BLaER1 treated with 17β-estradiol and CSF1 and Interleukin-3, amounts not matched to agents 10 nM and 100 nM (cell line): ENCODE measurements around the gene ASPDH.

Experiments used
- H3K27ac ChIP-seq, 11 experiments: shearing (Covaris generic); formaldehyde crosslinking; 2 replicates each; pipeline ENCODE4 v1.8.1; 2022
- H3K27me3 ChIP-seq, 11 experiments: shearing (Covaris generic); formaldehyde crosslinking; 2 replicates each; pipeline ENCODE4 v1.8.1; 2022
- H3K36me3 ChIP-seq, 11 experiments: shearing (Covaris generic); formaldehyde crosslinking; 2 replicates each; pipeline ENCODE4 v1.8.1; 2022
- H3K4me1 ChIP-seq, 10 experiments: shearing (Covaris generic); formaldehyde crosslinking; 2 replicates each; pipeline ENCODE4 v1.8.1; 2022
- H3K4me2 ChIP-seq, 11 experiments: shearing (Covaris generic); formaldehyde crosslinking; 2 replicates each; pipeline ENCODE4 v1.8.1; 2022
- H3K4me3 ChIP-seq, 10 experiments: shearing (Covaris generic); formaldehyde crosslinking; 2 replicates each; pipeline ENCODE4 v1.8.1; 2022
- H3K9ac ChIP-seq, 11 experiments: shearing (Covaris generic); formaldehyde crosslinking; 2 replicates each; pipeline ENCODE4 v1.8.1; 2022
- H3K9me3 ChIP-seq, 11 experiments: shearing (Covaris generic); formaldehyde crosslinking; replicated peaks in 1 of 11; 2 replicates each; pipeline ENCODE4 v1.8.1; 2022
- H4K20me1 ChIP-seq, 11 experiments: shearing (Covaris generic); formaldehyde crosslinking; 2 replicates each; pipeline ENCODE4 v1.8.1; 2022
- Cebpa-rat ChIP-seq, 11 experiments: shearing (Covaris generic); IDR thresholded peaks; 2 replicates each; pipeline ENCODE4 v1.8.1; 2022

The ASPDH gene

DNA sequence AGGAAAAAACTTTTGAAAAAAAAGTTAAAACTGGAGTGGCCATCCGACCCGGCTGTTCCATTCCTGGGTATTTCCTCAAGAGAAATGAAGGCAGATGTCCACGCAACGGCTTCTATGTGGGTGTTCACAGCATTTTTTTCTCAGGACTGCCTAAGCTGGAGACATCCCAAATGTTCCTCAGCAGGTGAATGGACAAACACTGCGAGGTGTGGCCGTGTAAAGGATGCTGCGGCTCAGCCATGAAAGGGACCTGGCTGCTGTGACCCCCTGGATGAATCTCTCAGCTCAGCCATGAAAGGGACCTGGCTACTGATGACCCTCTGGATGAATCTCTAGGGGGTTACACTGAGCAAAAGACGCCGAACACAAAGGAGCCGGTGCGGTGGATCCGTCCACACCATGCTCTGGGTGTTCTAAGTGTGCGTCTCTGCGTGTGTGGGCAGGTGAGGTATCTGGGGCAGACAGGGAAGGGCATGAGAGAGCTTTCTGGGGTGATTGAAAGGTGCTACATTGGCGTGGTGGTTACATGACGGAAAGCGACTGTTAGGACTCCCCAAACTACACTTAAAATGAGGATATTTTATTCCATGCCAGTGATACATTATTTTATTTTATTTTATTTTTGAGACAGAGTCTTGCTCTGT is 7.2 kb upstream of the ASPDH start:
- no peak for TF ChIP-seq Cebpa-rat (IDR thresholded peaks at IDR 0.05)
- Histone ChIP-seq H3K9ac (no peak overlapping the region), H3K4me3 (no peak overlapping the region), H3K4me1 (peaks cover 0 to 4% (median 0%) of the 10 kb centered on the region in 10 experiments; a peak in 6 of 20 replicates), H3K36me3 (peaks cover 0 to 15% (median 0%) of the 10 kb centered on the region in 11 experiments; a peak in 5 of 22 replicates), H3K4me2 (no peak overlapping the region), H3K27me3 (no peaks in the 10 kb centered on the region), H3K9me3 (peaks cover 0 to 21% (median 13%) of the 10 kb centered on the region in 11 experiments; a peak in 15 of 22 replicates), H4K20me1 (no peaks in the 10 kb centered on the region), H3K27ac (no peak overlapping the region)

DNA sequence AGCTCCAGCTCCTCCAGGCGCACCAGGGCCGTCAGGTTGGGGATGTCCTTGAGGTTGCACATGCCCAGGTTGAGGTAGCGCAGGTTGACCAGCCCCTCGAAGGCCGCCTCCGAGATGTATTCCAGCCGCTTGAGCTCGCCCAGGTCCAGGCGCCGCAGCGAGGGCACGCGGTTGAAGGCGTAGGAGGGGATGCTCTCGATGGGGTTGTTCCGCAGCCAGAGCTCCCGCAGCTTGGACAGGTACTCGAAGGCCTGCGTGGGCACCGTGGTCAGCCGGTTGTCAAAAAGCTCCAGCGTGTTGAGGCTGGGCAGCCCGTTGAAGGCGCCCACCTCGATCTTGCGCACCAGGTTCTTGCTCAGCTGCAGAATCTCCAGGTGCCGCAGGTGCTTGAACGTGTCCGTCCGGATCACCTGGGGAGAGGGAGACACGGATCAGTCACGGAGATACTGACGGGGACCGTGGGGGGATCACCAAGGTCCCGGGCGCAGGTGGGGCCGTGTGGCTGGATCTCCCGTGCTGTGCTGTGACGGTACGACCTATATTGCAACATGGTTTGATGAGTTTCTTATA is 5.4 kb upstream of the ASPDH start:
- Histone ChIP-seq H3K36me3 (peaks cover 0 to 15% (median 0%) of the 10 kb centered on the region in 11 experiments; a peak in 5 of 22 replicates), H3K9ac (no peak overlapping the region), H3K9me3 (peaks cover 0 to 21% (median 13%) of the 10 kb centered on the region in 11 experiments; a peak in 15 of 22 replicates), H4K20me1 (no peaks in the 10 kb centered on the region), H3K4me2 (no peak overlapping the region), H3K4me1 (peaks cover 0 to 17% (median 11%) of the 10 kb centered on the region in 10 experiments; a peak in 16 of 20 replicates), H3K27ac (no peak overlapping the region), H3K4me3 (no peak overlapping the region), H3K27me3 (no peaks in the 10 kb centered on the region)
- no peak for TF ChIP-seq Cebpa-rat (IDR thresholded peaks at IDR 0.05)

DNA sequence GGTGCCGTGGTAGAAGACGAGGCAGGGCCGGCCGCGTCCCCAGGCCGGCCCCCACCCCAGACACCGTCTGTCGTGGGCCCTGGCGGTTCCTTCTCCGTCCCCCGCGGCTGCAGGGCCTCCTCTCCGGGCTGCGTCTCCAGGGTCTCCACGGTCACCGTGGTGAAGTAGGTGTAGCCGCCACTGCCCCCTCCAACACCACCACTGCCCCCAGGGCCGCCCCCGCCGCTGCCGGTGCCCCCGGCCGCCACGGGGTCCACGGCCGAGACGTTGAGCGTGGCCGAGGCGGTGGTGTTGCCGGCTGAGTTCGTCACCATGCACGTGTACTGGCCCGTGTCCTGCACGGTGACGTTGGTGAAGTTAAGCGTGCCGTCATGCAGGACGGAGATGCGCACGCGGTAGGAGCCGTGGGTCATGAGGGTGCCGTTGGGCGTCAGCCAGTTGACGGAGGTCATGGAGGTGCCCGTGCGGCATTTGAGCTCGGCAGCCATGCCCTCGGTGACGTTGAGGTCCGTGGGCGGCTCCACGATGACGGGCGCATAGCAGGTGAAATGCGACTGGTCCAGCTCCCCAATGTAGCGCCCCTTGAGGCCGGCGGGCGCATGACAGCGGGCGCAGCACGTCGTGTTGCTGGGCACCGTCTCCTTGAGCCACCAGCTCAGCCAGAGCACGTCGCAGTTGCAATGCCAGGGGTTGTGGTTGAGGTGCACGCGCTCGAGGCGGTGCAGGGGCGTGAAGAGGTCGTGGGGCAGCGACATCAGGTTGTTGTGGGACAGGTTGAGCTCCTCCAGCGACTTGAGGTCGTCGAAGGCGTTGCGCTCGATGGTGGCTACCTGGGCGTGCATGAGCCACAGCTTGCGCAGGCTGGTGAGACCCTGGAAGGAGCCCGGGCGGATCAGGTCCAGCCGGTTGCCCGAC is 4.6 kb upstream of the ASPDH start:
- H4K20me1 ChIP-seq = no peaks in the 10 kb centered on the region
- no peak for TF ChIP-seq Cebpa-rat (IDR thresholded peaks at IDR 0.05)
- H3K9ac ChIP-seq = no peak overlapping the region
- no peaks in the 10 kb centered on the region for H3K27me3 ChIP-seq
- peaks cover 0 to 21% (median 13%) of the 10 kb centered on the region in 11 experiments; a peak in 15 of 22 replicates for H3K9me3 ChIP-seq
- H3K4me2 ChIP-seq = no peak overlapping the region
- no peak overlapping the region for H3K4me3 ChIP-seq
- H3K36me3 ChIP-seq = peaks cover 0 to 15% (median 0%) of the 10 kb centered on the region in 11 experiments; a peak in 5 of 22 replicates
- no peak overlapping the region for H3K27ac ChIP-seq
- H3K4me1 ChIP-seq = peaks cover 0 to 25% (median 18%) of the 10 kb centered on the region in 10 experiments; a peak in 16 of 20 replicates

DNA sequence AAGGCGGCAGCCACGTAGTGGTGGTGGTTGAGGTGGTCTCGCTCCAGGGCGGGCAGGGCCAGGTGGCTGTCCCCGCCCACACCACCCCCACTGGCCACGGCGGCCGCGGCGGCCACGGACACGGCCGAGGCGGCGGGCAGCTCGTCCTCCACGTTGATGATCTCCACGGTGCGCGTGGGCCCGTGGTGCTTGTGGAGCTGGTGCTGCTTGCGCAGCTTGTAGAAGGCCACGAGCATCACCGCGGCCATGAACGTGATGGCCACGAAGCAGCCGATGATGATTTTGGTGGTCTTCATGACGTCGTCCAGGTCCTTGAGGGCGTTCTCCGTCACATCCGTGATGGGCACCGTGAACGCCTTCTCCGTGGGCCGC is 4.0 kb upstream of the ASPDH start:
- H3K4me1 ChIP-seq = peaks cover 0 to 29% (median 23%) of the 10 kb centered on the region in 10 experiments; a peak in 16 of 20 replicates
- TF ChIP-seq Cebpa-rat (IDR thresholded peaks at IDR 0.05) = no peak
- peaks cover 0 to 15% (median 0%) of the 10 kb centered on the region in 11 experiments; a peak in 5 of 22 replicates for H3K36me3 ChIP-seq
- H3K4me2 ChIP-seq = no peak overlapping the region
- H3K9me3 ChIP-seq = peaks cover 0 to 21% (median 13%) of the 10 kb centered on the region in 11 experiments; a peak in 15 of 22 replicates
- no peak overlapping the region for H3K4me3 ChIP-seq
- no peaks in the 10 kb centered on the region for H4K20me1 ChIP-seq
- no peaks in the 10 kb centered on the region for H3K27me3 ChIP-seq
- H3K27ac ChIP-seq = no peak overlapping the region
- H3K9ac ChIP-seq = no peak overlapping the region

DNA sequence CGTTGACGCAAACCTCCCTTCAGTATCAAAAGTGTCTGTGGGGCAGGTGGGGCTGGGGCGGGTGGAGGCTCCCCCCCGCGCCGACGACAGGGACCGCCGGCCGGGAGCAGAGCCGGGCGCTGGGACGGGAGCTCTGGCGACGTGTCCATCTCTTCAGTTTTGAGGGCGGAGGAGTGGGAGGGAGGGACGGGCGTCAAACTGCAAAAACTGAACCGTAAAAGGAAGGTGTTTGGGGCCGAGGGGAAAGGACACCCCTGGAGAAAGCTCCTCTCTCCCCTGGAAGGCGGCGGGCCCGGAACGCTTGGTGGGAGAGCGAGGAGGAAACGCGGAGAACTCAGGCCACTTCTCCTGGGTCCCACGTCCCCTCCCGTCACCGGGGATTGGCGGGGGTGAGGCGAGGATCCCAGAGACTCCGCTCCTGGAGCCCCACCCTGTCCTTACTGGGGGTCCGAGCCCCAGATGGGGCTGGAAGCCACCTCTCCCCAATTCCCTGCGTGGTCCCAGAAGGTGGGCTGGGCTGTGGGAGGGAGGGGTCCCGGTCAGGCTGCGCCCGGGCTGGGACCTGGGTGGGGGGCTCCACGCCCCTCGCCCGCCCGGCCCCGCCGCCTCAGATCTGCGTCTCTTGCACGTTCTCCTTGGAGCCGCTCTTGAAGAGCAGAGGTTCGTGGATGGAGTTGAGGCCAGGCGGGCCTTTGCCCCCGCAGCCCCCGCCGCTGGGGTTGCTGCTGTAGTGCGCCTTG is 3.4 kb upstream of the ASPDH start:
- TF ChIP-seq Cebpa-rat (IDR thresholded peaks at IDR 0.05) = no peak
- H3K4me1 ChIP-seq = peaks cover 2 to 35% (median 28%) of the 10 kb centered on the region in 10 experiments; a peak in 18 of 20 replicates
- no peaks in the 10 kb centered on the region for H3K27me3 ChIP-seq
- no peak overlapping the region for H3K9ac ChIP-seq
- H3K9me3 ChIP-seq = peaks cover 0 to 21% (median 13%) of the 10 kb centered on the region in 11 experiments; a peak in 15 of 22 replicates
- H4K20me1 ChIP-seq = no peaks in the 10 kb centered on the region
- no peak overlapping the region for H3K4me3 ChIP-seq
- H3K36me3 ChIP-seq = peaks cover 0 to 15% (median 0%) of the 10 kb centered on the region in 11 experiments; a peak in 5 of 22 replicates
- H3K27ac ChIP-seq = no peak overlapping the region
- no peak overlapping the region for H3K4me2 ChIP-seq

DNA sequence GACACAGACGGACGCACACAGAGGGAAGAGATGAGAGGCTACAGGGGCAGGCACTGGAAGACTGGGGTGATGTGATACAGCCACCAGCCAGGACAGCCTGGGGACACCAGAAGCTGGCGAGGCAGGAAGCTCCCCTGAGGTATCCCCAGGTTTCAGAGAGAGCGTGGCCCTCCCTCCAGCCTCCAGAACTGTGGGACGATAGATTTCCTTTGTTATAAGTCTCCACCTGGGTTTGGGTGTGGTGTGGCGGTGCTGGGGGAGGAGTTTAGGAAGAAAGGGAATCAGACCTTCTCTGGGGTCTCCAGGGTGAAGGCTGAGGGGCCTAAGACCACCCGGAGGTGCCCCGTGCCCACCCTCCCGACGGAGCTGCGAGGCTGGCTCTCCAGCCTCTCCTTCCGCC is 2.7 kb upstream of the ASPDH start:
- H3K9me3 ChIP-seq = peaks cover 0 to 21% (median 13%) of the 10 kb centered on the region in 11 experiments; a peak in 15 of 22 replicates
- TF ChIP-seq Cebpa-rat (IDR thresholded peaks at IDR 0.05) = no peak
- H3K4me3 ChIP-seq = no peak overlapping the region
- peaks cover 0 to 15% (median 0%) of the 10 kb centered on the region in 11 experiments; a peak in 5 of 22 replicates for H3K36me3 ChIP-seq
- H3K9ac ChIP-seq = no peak overlapping the region
- no peaks in the 10 kb centered on the region for H4K20me1 ChIP-seq
- H3K4me1 ChIP-seq = peaks cover 7 to 41% (median 33%) of the 10 kb centered on the region in 10 experiments; a peak in 19 of 20 replicates
- H3K27ac ChIP-seq = no peak overlapping the region
- H3K4me2 ChIP-seq = no peak overlapping the region
- no peaks in the 10 kb centered on the region for H3K27me3 ChIP-seq

DNA sequence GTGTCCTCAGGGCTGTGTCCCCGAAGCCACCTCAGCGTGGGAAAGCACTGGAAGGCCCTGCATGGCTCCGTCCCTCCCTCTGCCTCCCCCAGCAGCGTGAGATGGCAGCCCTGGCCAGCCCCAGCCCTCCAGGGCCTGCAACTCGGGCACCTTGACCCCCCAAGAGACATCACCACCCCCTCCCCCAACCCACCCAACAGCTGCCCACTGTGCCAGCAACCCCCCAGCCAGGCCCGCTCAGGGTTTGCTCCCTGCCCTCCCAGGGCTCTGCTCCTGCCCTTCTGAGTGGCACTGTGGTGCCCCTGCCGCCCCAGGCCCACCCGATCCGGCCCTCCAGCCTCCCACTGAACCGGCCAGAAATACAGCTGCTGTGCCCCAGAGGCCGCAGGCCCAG is 1.5 kb upstream of the ASPDH start:
- no peak for TF ChIP-seq Cebpa-rat (IDR thresholded peaks at IDR 0.05)
- no peaks in the 10 kb centered on the region for H3K27me3 ChIP-seq
- H3K4me1 ChIP-seq = peaks cover 12 to 49% (median 40%) of the 10 kb centered on the region in 10 experiments
- H3K9ac ChIP-seq = peak overlapping the region in 2 of 11 experiments; percentile 24 to 41; a peak in 3 of 22 replicates
- H3K4me2 ChIP-seq = peak overlapping the region in 9 of 11 experiments; percentile 32 to 84 (median 75); a peak in 16 of 22 replicates
- H3K9me3 ChIP-seq = peaks cover 0 to 21% (median 13%) of the 10 kb centered on the region in 11 experiments; a peak in 15 of 22 replicates
- H3K27ac ChIP-seq = peak overlapping the region in 2 of 11 experiments; percentile 32 to 36; a peak in 3 of 22 replicates
- H3K4me3 ChIP-seq = no peak overlapping the region
- peaks cover 0 to 15% (median 0%) of the 10 kb centered on the region in 11 experiments; a peak in 5 of 22 replicates for H3K36me3 ChIP-seq
- no peaks in the 10 kb centered on the region for H4K20me1 ChIP-seq
